ENCODE data around the gene BCLAF1. TPM values are rescaled to one million over a fixed set of nuclear protein-coding genes. Genes with fewer than 3 reads are reported as not detected.
"Not testable (repeated sequence)": the region's sequence is repeated elsewhere in the genome, so short reads cannot be mapped to it uniquely, and the experiment has no call there.

Gene BCLAF1
- total RNA-seq, 1 donor from 2014 or later, result 53.2 TPM

- peaks cover 7% of the 10 kb centered on the region for H3K4me1 ChIP-seq
- peak overlapping the region; percentile 43 for H3K4me3 ChIP-seq
- intact Hi-C loops (cut with micrococcal nuclease), result loop anchor here (5.0 kb wide), 1 partner anchor 194 kb away; no protein-coding TSS in a partner anchor
- no peaks in the 10 kb centered on the region for H3K36me3 ChIP-seq
- no peaks in the 10 kb centered on the region for H3K27me3 ChIP-seq (ENCODE audit: low read depth)
- H3K9me3 ChIP-seq (replicated peaks), result no peaks in the 10 kb centered on the region
- peak overlapping the region; percentile 5 for H3K27ac ChIP-seq (replicated peaks)
- TF ChIP-seq, protein P1, sequence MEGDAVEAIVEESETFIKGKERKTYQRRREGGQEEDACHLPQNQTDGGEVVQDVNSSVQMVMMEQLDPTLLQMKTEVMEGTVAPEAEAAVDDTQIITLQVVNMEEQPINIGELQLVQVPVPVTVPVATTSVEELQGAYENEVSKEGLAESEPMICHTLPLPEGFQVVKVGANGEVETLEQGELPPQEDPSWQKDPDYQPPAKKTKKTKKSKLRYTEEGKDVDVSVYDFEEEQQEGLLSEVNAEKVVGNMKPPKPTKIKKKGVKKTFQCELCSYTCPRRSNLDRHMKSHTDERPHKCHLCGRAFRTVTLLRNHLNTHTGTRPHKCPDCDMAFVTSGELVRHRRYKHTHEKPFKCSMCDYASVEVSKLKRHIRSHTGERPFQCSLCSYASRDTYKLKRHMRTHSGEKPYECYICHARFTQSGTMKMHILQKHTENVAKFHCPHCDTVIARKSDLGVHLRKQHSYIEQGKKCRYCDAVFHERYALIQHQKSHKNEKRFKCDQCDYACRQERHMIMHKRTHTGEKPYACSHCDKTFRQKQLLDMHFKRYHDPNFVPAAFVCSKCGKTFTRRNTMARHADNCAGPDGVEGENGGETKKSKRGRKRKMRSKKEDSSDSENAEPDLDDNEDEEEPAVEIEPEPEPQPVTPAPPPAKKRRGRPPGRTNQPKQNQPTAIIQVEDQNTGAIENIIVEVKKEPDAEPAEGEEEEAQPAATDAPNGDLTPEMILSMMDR (IDR thresholded peaks at IDR 0.05; ENCODE audit: borderline replicate concordance), result peak; percentile 100
- peak; percentile 27 for DNase-seq
These were observed 63.5 kb downstream of the BCLAF1 start for GRCh38 chr6:136226027-136226673.

DNA sequence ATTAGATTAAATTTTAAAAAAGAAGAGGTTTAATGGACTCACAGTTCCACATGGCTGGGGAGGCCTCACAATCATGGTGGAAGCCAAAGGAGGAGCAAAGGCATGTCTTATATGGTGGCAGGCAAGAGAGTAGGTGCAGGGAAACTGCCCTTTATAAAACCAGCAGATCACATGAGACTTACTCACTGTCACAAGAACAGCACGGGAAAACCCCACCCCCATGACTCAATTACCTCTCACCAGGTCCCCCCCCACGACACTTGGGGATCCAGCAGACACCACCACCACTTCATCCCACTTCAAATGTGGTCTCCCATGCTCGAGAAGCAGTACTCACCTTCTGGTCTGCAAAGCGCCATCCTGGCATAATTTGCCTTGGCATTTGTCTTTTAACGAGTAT lies 64.2 kb downstream of the BCLAF1 start:
- TF ChIP-seq, protein P1 (IDR thresholded peaks at IDR 0.05; ENCODE audit: borderline replicate concordance), result no peak
- no peak overlapping the region for H3K27ac ChIP-seq (replicated peaks)

GRCh38 chr6:136224974-136225373 lies 64.7 kb downstream of the BCLAF1 start:
- not testable (repeated sequence) for H3K27me3 ChIP-seq (ENCODE audit: low read depth); H3K4me3 ChIP-seq; H3K4me1 ChIP-seq; H3K36me3 ChIP-seq; DNase-seq; H3K27ac ChIP-seq (replicated peaks)
- H3K9me3 ChIP-seq (replicated peaks), result peaks cover 11% of the 10 kb centered on the region
- intact Hi-C loops (cut with micrococcal nuclease), result loop anchor here (5.0 kb wide), 2 partner anchors 193 to 683 kb away; no protein-coding TSS in a partner anchor

More for the DNA sequence above, 64.2 kb downstream of the BCLAF1 start:
- H3K9me3 ChIP-seq (replicated peaks), result peaks cover 5% of the 10 kb centered on the region
- intact Hi-C loops (cut with micrococcal nuclease), result loop anchor here (5.0 kb wide), 1 partner anchor 193 kb away; no protein-coding TSS in a partner anchor
- peaks cover 7% of the 10 kb centered on the region for H3K4me1 ChIP-seq
- DNase-seq, result no peak
- H3K4me3 ChIP-seq, result no peak overlapping the region
- H3K27me3 ChIP-seq (ENCODE audit: low read depth), result no peaks in the 10 kb centered on the region
- H3K36me3 ChIP-seq, result no peaks in the 10 kb centered on the region

- Histone ChIP-seq H3K36me3 (no peaks in the 10 kb centered on the region), H3K4me1 (no peaks in the 10 kb centered on the region), H3K4me3 (no peak overlapping the region), H3K27me3 (ENCODE audit: low read depth) (no peaks in the 10 kb centered on the region), H3K27ac (replicated peaks) (no peak overlapping the region), H3K9me3 (replicated peaks) (peaks cover 20% of the 10 kb centered on the region)
- intact Hi-C loops (cut with micrococcal nuclease), result no loop called here
- TF ChIP-seq, protein P1 (IDR thresholded peaks at IDR 0.05; ENCODE audit: borderline replicate concordance), result no peak
- no peak for DNase-seq
These were observed 72.9 kb downstream of the BCLAF1 start for GRCh38 chr6:136216503-136217401.

GRCh38 chr6:136213853-136214252 lies 75.8 kb downstream of the BCLAF1 start:
- H3K36me3 ChIP-seq, result no peaks in the 10 kb centered on the region
- DNase-seq, result no peak
- no peak overlapping the region for H3K27ac ChIP-seq (replicated peaks)
- TF ChIP-seq, protein P1 (IDR thresholded peaks at IDR 0.05; ENCODE audit: borderline replicate concordance), result no peak
- H3K4me3 ChIP-seq, result no peak overlapping the region
- H3K27me3 ChIP-seq (ENCODE audit: low read depth), result no peaks in the 10 kb centered on the region
- no peaks in the 10 kb centered on the region for H3K4me1 ChIP-seq
- H3K9me3 ChIP-seq (replicated peaks), result no peaks in the 10 kb centered on the region
- intact Hi-C loops (cut with micrococcal nuclease), result no loop called here
